Nephron progenitor cell (in vitro differentiated cells): ENCODE results near the gene LLGL2.
A peak's percentile ranks its signal among the peaks of the same experiment; 100 is the strongest.

Experiments used
- DNase-seq: peaks from one replicate; pipeline ENCODE4 v3.0.0; 2021
- H3K27ac Mint-ChIP-seq: 2 replicates; pipeline ENCODE4 v1.8.0; 2021; ENCODE audit warnings: mild to moderate bottlenecking, moderate library complexity, mixed read lengths
- H3K27me3 Mint-ChIP-seq: 2 replicates; pipeline ENCODE4 v1.8.0; 2021; ENCODE audit warnings: mild to moderate bottlenecking, low read depth, mixed read lengths; ENCODE audit not compliant: poor library complexity
- H3K36me3 Mint-ChIP-seq: 2 replicates; pipeline ENCODE4 v1.8.0; 2021; ENCODE audit warnings: low read depth, mixed read lengths
- H3K4me1 Mint-ChIP-seq: 2 replicates; pipeline ENCODE4 v1.8.0; 2021; ENCODE audit warnings: mixed read lengths
- H3K4me3 Mint-ChIP-seq: 2 replicates; pipeline ENCODE4 v1.8.0; 2021; ENCODE audit warnings: mild to moderate bottlenecking, moderate library complexity, mixed read lengths
- H3K9me3 Mint-ChIP-seq: 2 replicates; pipeline ENCODE4 v1.8.0; 2021; ENCODE audit warnings: mild to moderate bottlenecking, moderate library complexity, mixed read lengths
- CTCF ChIP-seq: fragments of 200-600 bp; sonication (generic); IDR thresholded peaks from 2 replicates; pipeline ENCODE4 v1.5.0; 2021; ENCODE audit warnings: antibody characterized with exemption

Gene LLGL2

GRCh38 chr17:75480281-75480680 is 45.2 kb upstream of the LLGL2 start:
- TF ChIP-seq CTCF: no peak
- Mint-ChIP-seq H3K4me1 (peaks cover 77% of the 10 kb centered on the region), H3K27ac (peak overlapping the region; percentile 96), H3K36me3 (no peaks in the 10 kb centered on the region), H3K27me3 (peaks cover 3% of the 10 kb centered on the region), H3K9me3 (no peaks in the 10 kb centered on the region), H3K4me3 (no peak overlapping the region)
- no peak for DNase-seq

DNA sequence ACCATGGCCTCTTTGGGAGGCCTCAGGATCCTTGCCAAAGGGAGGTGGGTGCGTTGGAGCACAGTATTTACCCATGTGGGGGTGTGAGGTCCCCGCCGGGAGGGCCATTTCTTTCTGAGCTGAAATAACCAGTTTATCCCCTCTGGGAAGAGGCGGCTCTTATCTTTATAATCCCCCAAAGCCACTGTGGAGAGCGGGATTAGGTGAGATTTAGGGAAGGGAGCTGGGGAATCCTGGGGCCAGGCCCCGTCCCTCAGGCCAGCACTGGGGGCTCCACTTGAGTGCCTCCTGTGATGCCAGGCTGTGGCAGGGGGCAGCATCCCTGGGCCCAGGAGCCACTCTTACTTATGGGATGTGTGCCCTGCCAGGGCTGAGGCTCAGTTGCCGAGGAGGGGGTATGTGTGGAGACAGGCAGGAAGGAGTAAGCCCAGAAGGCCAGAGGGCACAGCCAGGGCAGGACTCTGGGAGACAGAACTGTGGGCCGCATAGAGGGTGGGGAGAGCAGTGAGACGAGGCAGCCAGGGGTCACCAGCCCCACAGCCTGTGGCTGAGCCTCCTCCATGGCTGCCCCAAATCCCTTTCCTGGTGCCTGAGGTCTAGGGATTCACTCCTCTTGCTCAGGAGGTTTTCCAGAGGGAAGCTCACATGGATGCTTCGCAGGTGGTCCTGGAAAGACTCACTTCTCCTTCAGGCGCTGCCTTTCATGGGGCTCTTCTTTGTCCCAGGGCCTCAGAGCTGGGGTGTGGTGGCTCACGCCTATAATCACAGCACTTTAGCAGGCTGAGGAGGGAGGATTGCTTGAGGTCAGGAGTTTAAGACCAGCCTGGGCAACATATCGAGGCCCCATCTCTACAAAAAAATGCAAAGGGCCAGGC is 44.1 kb upstream of the LLGL2 start:
- Mint-ChIP-seq H3K27ac (peak overlapping the region; percentile 96), H3K9me3 (no peaks in the 10 kb centered on the region), H3K4me1 (peaks cover 69% of the 10 kb centered on the region), H3K4me3 (no peak overlapping the region), H3K36me3 (no peaks in the 10 kb centered on the region), H3K27me3 (peaks cover 3% of the 10 kb centered on the region)
- no peak for TF ChIP-seq CTCF
- DNase-seq: no peak

DNA sequence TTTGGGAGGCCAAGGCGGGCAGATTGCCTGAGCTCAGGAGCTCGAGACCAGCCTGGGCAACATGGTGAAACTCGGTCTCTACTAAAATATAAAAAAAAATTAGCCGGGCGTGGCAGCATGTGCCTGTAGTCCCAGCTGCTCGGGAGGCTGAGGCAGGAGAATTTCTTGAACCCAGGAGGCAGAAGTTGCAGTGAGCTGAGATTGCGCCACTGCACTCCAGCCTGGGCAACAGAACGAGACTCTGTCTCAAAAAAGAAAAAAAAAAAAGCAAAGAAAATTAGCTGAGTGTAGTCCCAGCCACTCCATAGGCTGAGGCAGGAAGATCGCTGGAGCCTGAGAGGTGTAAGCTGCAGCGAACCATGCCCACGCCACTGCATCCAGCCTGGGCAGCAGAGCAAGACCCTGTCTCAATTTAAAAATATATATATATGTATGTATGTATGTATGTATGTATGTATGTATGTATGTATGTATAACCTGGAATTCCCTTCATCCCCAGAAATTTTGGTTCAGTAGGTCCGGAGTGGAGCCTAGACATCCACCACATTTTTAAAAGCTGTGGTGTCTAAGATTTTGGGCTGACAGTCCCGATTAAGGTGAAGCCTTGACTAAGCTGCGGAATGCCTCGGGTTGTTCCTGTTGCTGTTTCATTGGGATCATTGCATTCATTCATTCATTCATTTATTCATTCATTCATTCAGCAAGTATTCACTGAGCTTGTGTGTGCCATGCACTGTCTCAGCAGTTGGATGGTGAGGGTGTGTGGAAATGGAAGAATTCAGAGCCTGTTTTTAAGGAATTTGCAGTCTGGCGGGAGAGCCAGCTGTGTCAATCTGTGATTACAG is 43.2 kb upstream of the LLGL2 start:
- Mint-ChIP-seq H3K27ac (peak overlapping the region; percentile 88), H3K4me1 (peaks cover 69% of the 10 kb centered on the region), H3K27me3 (peaks cover 6% of the 10 kb centered on the region), H3K4me3 (no peak overlapping the region), H3K9me3 (no peaks in the 10 kb centered on the region), H3K36me3 (no peaks in the 10 kb centered on the region)
- no peak for DNase-seq
- TF ChIP-seq CTCF: no peak

- no peak overlapping the region for H3K27ac Mint-ChIP-seq
- no peaks in the 10 kb centered on the region for H3K9me3 Mint-ChIP-seq
- no peak for TF ChIP-seq CTCF
- no peak for DNase-seq
- H3K4me3 Mint-ChIP-seq: no peak overlapping the region
- H3K27me3 Mint-ChIP-seq: peaks cover 7% of the 10 kb centered on the region
- peaks cover 48% of the 10 kb centered on the region for H3K4me1 Mint-ChIP-seq
- H3K36me3 Mint-ChIP-seq: no peaks in the 10 kb centered on the region
Measured at GRCh38 chr17:75485688-75486087, 39.8 kb upstream of the LLGL2 start.

- H3K36me3 Mint-ChIP-seq: no peaks in the 10 kb centered on the region
- H3K4me3 Mint-ChIP-seq: no peak overlapping the region
- no peaks in the 10 kb centered on the region for H3K9me3 Mint-ChIP-seq
- DNase-seq: no peak
- no peak overlapping the region for H3K27ac Mint-ChIP-seq
- peaks cover 44% of the 10 kb centered on the region for H3K4me1 Mint-ChIP-seq
- no peak for TF ChIP-seq CTCF
- H3K27me3 Mint-ChIP-seq: peaks cover 7% of the 10 kb centered on the region
Measured at GRCh38 chr17:75486151-75486550, 39.3 kb upstream of the LLGL2 start.
